HG03442 (cell line): ENCODE results near the gene NOP10.

Source experiments
- ATAC-seq: cut with Tn5 transposase; IDR thresholded peaks from one replicate; pipeline ENCODE4 v1.9.1; 2021; ENCODE audit warnings: mild to moderate bottlenecking, moderate library complexity; ENCODE audit not compliant: unreplicated experiment

Gene NOP10

GRCh38 chr15:34334672-34335071, 8.3 kb downstream of the NOP10 start:
- no peak for ATAC-seq

- no peak for ATAC-seq
Observed at GRCh38 chr15:34332553-34333120, 10.3 kb downstream of the NOP10 start.

GRCh38 chr15:34331809-34332208, 11.1 kb downstream of the NOP10 start:
- no peak for ATAC-seq

GRCh38 chr15:34330279-34330678, 12.7 kb downstream of the NOP10 start:
- ATAC-seq: no peak

- ATAC-seq: no peak
Observed at GRCh38 chr15:34329006-34329405, 13.9 kb downstream of the NOP10 start.

- ATAC-seq: no peak
Observed at GRCh38 chr15:34327906-34328305, 15.0 kb downstream of the NOP10 start.

- no peak for ATAC-seq
Observed at GRCh38 chr15:34325368-34325767, 17.6 kb downstream of the NOP10 start.

- ATAC-seq: no peak
Observed at GRCh38 chr15:34324933-34325332, 18.0 kb downstream of the NOP10 start.

GRCh38 chr15:34323217-34323616, 19.7 kb downstream of the NOP10 start:
- no peak for ATAC-seq

GRCh38 chr15:34318277-34319079, 24.5 kb downstream of the NOP10 start:
- ATAC-seq: peak; percentile 57

- ATAC-seq: no peak
Observed at GRCh38 chr15:34314491-34315490, 28.1 kb downstream of the NOP10 start.

- ATAC-seq: no peak
Observed at GRCh38 chr15:34311563-34311962, 31.4 kb downstream of the NOP10 start.

- ATAC-seq: no peak
Observed at GRCh38 chr15:34304613-34305012, 38.3 kb downstream of the NOP10 start.

- ATAC-seq: no peak
Observed at GRCh38 chr15:34301058-34301457, 41.9 kb downstream of the NOP10 start.

- ATAC-seq: no peak
Observed at GRCh38 chr15:34297059-34297458, 45.9 kb downstream of the NOP10 start.

- ATAC-seq: no peak
Observed at GRCh38 chr15:34292621-34293020, 50.3 kb downstream of the NOP10 start.
